ENCODE measurements around the gene CCNF. TPM values are rescaled to one million over a fixed set of nuclear protein-coding genes. Genes with fewer than 3 reads are reported as not detected.

CCNF gene
- total and polyA plus RNA-seq, 10 of the 15 experiments (the other 5 are each of a cell fraction or from before 2014, with no cell fraction given), result 4.0 to 63.2 (median 27.5) TPM

DNA sequence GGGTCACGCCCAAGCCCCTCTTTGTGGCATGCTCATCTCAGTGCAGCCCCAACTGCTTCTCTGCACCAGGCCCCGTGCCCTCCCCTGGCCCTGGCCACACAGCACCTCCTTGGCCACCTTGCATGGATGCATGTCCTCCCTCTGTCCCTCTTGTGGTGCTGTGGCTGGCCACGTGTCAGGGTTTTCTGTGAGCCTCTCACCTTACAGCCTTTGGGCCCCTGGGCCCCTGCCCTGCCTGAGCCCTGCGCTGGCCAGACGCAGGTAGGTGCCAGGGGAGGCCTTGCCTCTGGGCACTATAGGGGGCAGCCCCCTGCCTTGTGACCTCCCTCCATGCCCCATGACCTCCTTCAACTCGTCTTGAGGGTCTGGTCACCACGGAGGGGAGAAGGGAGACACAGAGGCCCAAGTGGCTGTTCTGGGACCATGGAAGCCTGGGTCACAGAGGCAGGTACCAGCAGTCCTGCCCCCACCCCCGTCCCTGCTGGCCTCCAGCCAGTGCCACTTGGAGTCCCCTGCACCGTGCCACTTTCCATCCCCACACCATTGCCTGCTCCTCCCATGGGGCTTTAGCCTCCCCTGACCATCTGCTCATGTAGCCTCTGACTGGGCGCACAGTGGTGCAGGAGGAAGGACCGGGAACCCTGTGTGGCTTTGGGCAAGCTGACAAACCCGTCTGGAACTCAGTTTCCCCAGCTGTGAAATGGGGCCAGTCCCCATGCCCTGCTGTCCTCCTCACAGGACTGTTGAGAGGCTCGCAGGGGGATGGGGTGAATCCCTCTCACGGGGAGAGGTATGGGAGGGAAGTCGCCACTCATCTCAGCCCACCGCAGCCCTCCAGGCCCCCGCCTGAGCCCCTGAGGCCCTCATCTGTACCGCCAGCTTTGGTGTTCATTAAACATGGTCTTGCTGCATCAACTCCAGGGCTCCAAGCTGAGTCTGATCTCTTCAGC is 73.0 kb downstream of the CCNF start:
- in situ Hi-C loops (cut with MboI), result no loop called here
- no peak overlapping the region for H3K4me2 ChIP-seq (ENCODE audit: control insufficient read depth, insufficient read depth)

GRCh38 chr16:2505695-2506094 is 76.4 kb downstream of the CCNF start:
- WGBS (ENCODE audit: insufficient coverage, insufficient replicate concordance, low lambda C conversion rate, missing lambda C conversion rate), result 87% methylated on average over 14 of the region's 14 CpGs
- Histone ChIP-seq H3K9me3 (replicated peaks; ENCODE audit: control insufficient read depth, insufficient read depth, low read length) (no peaks in the 10 kb centered on the region), H3K9ac (ENCODE audit: control insufficient read depth, insufficient read depth, low read length) (no peak overlapping the region), H3K27me3 (replicated peaks in 1 of 2; ENCODE audit: control insufficient read depth in 2 of 2, insufficient read depth in 2 of 2, low read length in 1 of 2) (no peaks in the 10 kb centered on the region), H3K36me3 (ENCODE audit: control insufficient read depth in 2 of 2, insufficient read depth in 2 of 2, low read length in 1 of 2) (no peaks in the 10 kb centered on the region; a peak in 2 of 4 replicates), H3K27ac (ENCODE audit: control insufficient read depth, insufficient read depth) (no peak overlapping the region), H2AFZ (ENCODE audit: control insufficient read depth, low read depth, low read length) (no peak overlapping the region), H3K4me2 (ENCODE audit: control insufficient read depth, insufficient read depth) (no peak overlapping the region), H3K4me3 (no peak overlapping the region), H3K79me2 (ENCODE audit: control insufficient read depth, insufficient read depth, low read length) (no peaks in the 10 kb centered on the region), H4K20me1 (ENCODE audit: control insufficient read depth, insufficient read depth) (no peaks in the 10 kb centered on the region), H3K4me1 (ENCODE audit: control insufficient read depth, insufficient read depth, low read length) (peaks cover 33% of the 10 kb centered on the region)
- POLR2A ChIA-PET, result no interaction called here
- FAIRE-seq, result no peak
- CTCF ChIA-PET, result interaction anchor here (1.0 to 1.2 kb wide), 2 partner anchors 11 to 19 kb away, joined by 3 to 5 read pairs; no protein-coding TSS in a partner anchor
- no peak for TF ChIP-seq IRF3 (IDR thresholded peaks at IDR 0.05)
- TF ChIP-seq MXI1 (IDR thresholded peaks at IDR 0.05; ENCODE audit: low read depth, low read length), result no peak
- SMC1A ChIA-PET (ENCODE audit: uncharacterized antibody, unreplicated experiment), result no interaction called here
- DNase-seq (ENCODE audit: low read depth, low spot score), result no peak
- intact Hi-C loops (cut with micrococcal nuclease; ENCODE audit: unreplicated experiment), result loop anchor here (5.0 to 10.0 kb wide), 2 partner anchors 38 to 241 kb away; partner anchors contain the start of gene RNPS1
- RAD21 ChIA-PET (ENCODE audit: unreplicated experiment), result no interaction called here
- no peak for ATAC-seq
- in situ Hi-C loops (cut with MboI), result loop anchor here (5.0 kb wide), 1 partner anchor 73 kb away; no protein-coding TSS in a partner anchor
- BruUV-seq (replicated peaks), result no TSS peak

More for the DNA sequence above, 73.0 kb downstream of the CCNF start:
- intact Hi-C loops (cut with micrococcal nuclease; ENCODE audit: unreplicated experiment), result loop anchor here (2.0 to 10.0 kb wide), 4 partner anchors 69 to 307 kb away; partner anchors contain the start of genes ABCA3 and RNPS1
- ChIA-PET SMC1A (ENCODE audit: uncharacterized antibody, unreplicated experiment) (interaction anchor here (0.7 to 2.5 kb wide), 6 partner anchors 10 to 252 kb away, joined by 3 to 17 read pairs (median 4); partner anchors contain the start of gene CCNF), POLR2A (interaction anchor here (0.9 to 1.5 kb wide), 4 partner anchors 34 to 233 kb away, joined by 3 to 7 read pairs (median 6); partner anchors contain the start of gene CCNF), RAD21 (ENCODE audit: unreplicated experiment) (interaction anchor here (0.8 to 2.0 kb wide), 10 partner anchors 8 to 559 kb away, joined by 3 to 16 read pairs (median 4); partner anchors contain the start of genes CCNF, ECI1 and MSRB1), CTCF (interaction anchor here (0.6 to 2.8 kb wide), 21 partner anchors 8 to 347 kb away, joined by 3 to 36 read pairs (median 5); partner anchors contain the start of genes CCNF, TEDC2 and TRAF7)
- FAIRE-seq (no peak), ATAC-seq (no peak), DNase-seq (ENCODE audit: low read depth, low spot score) (no peak)
- peaks cover 8% of the 10 kb centered on the region for H3K4me1 ChIP-seq (ENCODE audit: control insufficient read depth, insufficient read depth, low read length)
- H4K20me1 ChIP-seq (ENCODE audit: control insufficient read depth, insufficient read depth), result no peaks in the 10 kb centered on the region
- TF ChIP-seq SIX5 (IDR thresholded peaks at IDR 0.05; ENCODE audit: low read depth, low read length, severe bottlenecking) (no peak), HDGF (IDR thresholded peaks at IDR 0.05) (no peak), POLR2AphosphoS5 (IDR thresholded peaks at IDR 0.05; ENCODE audit: low read length) (no peak)
- WGBS (ENCODE audit: insufficient coverage, insufficient replicate concordance, low lambda C conversion rate, missing lambda C conversion rate), result 61% methylated on average over 17 of the region's 18 CpGs
- H3K9ac ChIP-seq (ENCODE audit: control insufficient read depth, insufficient read depth, low read length), result no peak overlapping the region
- peaks cover 0 to 2% of the 10 kb centered on the region in 2 experiments; a peak in 2 of 4 replicates for H3K36me3 ChIP-seq (ENCODE audit: control insufficient read depth in 2 of 2, insufficient read depth in 2 of 2, low read length in 1 of 2)
- H2AFZ ChIP-seq (ENCODE audit: control insufficient read depth, low read depth, low read length), result no peak overlapping the region
- H3K27ac ChIP-seq (ENCODE audit: control insufficient read depth, insufficient read depth), result no peak overlapping the region
- no peak overlapping the region for H3K4me3 ChIP-seq
- H3K79me2 ChIP-seq (ENCODE audit: control insufficient read depth, insufficient read depth, low read length), result no peaks in the 10 kb centered on the region
- BruUV-seq (replicated peaks), result no TSS peak
- H3K27me3 ChIP-seq (replicated peaks in 1 of 2; ENCODE audit: control insufficient read depth in 2 of 2, insufficient read depth in 2 of 2, low read length in 1 of 2), result no peaks in the 10 kb centered on the region
- no peaks in the 10 kb centered on the region for H3K9me3 ChIP-seq (replicated peaks; ENCODE audit: control insufficient read depth, insufficient read depth, low read length)
